ENCODE results near the gene KIAA1549.

DNA sequence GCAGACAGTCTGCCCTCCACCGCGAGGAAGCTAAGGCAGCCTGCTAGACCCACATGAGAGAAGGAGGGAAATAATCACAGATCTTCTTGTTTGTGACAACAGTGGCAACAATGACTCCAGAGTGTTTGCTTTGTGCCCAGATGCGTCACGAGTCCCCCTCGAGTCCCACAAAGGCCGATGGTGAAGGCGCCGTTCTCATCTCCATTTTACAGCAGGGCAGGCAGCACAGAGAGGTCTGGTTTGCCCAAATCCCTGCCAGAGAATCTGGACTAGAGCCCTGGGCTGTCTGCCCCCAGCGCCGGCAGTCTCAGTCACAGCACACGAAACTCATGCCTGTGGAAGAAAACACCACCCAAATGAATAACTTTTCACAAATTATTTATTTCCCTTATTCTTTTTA lies 38.1 kb downstream of the KIAA1549 start:
- TF ChIP-seq, protein P1, sequence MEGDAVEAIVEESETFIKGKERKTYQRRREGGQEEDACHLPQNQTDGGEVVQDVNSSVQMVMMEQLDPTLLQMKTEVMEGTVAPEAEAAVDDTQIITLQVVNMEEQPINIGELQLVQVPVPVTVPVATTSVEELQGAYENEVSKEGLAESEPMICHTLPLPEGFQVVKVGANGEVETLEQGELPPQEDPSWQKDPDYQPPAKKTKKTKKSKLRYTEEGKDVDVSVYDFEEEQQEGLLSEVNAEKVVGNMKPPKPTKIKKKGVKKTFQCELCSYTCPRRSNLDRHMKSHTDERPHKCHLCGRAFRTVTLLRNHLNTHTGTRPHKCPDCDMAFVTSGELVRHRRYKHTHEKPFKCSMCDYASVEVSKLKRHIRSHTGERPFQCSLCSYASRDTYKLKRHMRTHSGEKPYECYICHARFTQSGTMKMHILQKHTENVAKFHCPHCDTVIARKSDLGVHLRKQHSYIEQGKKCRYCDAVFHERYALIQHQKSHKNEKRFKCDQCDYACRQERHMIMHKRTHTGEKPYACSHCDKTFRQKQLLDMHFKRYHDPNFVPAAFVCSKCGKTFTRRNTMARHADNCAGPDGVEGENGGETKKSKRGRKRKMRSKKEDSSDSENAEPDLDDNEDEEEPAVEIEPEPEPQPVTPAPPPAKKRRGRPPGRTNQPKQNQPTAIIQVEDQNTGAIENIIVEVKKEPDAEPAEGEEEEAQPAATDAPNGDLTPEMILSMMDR (IDR thresholded peaks at IDR 0.05; ENCODE audit: insufficient read depth, low read length, poor library complexity, severe bottlenecking) = no peak
- TF ChIP-seq EZH2phosphoT487 (conservative IDR thresholded peaks at IDR 0.05; ENCODE audit: low read length) = no peak
